Cardiac fibroblast (primary cell): ENCODE results near the gene CDC42EP4.

Experiments
- DNase-seq, 2 donors: peaks; one replicate each; pipeline versions ENCODE4 v3.0.0 to v3.0.0-alpha.2; 2010; ENCODE audit warnings: low read depth in 2 of 2
- H3K4me3 ChIP-seq, 2 donors: replicated peaks in 1 of 2; 1 replicate in 1 of 2; 2 replicates in 1 of 2; pipeline ENCODE4 v1.5.1; 2011; ENCODE audit warnings: low read depth in 2 of 2, low read length in 2 of 2, mild to moderate bottlenecking in 2 of 2, moderate library complexity in 1 of 2
- TF ChIP-seq, protein P1 (sequence below): IDR thresholded peaks from one replicate; pipeline ENCODE4 v1.5.1; 2011; ENCODE audit warnings: low read depth, mild to moderate bottlenecking, low read length, inconsistent platforms

Gene CDC42EP4

DNA sequence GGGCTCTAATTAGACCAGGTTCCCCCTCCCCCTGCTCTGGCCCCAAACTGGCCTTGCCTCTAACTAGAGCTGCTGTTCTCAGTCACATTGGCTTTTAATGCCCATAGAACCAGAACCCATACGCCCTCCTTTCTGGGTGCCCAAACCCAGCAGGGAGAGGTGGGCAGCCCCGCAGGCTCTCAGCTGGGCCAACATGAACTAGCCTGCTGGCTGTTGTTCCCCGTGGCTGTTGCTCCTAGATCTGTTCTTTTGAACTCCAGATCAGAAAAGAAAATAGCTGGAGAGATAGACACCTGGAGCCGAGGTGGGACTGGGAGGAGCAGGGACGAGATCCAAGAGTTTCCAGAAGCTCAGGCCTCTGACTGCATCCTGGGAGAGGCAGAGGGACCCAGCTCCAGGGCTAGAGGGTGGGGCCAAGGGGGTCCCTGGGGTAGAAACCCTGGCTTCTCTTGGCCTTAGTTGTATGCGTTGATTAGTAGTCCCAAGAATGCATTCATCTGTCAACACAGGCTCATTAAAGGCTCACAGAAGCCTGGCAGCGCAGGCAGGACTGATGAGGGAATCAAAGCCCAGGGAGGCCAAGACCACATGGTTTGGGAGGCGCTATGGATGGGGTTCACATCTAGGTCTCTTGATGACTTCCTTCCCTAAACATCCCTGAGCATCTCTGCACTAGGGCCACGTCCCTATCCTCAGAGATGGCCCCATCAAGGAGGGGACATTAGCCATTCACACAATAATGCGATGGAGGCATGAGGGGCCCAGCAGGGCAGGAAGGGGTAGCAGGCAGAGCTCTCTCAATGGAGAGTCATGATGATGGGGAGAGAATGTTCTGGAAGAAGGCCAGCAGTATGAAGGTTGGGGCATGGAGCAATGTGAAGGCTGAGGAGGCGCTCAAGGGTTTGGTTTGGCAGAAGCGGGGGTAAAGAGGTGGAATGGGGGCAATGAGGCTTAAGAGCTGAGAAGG, 48.8 kb downstream of the CDC42EP4 start:
- DNase-seq = peak in 1 of 2 donors; percentile 44

DNA sequence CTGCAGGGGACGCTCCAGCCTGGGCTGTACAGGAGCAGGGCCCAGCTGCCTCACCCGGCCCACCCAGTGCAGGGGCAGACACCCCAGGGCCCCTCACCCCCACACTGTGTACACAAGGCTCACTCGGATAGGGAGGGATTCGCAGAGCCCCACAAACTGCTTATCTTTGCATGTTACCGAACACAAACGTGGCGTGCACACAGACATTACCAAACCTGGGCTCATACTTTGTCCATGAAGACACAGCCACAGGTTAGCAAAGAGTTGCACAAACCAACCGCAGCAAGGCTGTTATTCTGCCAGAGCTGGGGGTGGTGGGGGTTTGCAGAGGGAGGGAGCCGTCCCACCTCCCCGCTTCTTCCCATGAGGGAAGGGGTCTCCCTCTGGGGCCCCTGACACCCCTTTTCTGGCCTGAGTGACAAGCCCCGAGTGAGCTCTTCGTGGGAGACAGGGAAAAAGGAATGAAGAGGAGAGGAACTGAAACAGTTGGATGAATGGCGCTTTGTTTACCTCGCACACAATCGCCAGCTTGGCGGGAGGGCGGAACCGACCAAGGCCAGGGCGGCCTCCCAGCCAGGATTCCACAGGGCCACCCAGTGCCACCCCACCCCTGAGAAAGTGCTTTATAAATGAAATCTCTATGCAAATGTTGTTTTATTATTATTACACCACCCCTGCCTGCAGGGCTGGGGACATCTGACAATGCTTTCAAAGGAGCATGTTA, 49.7 kb downstream of the CDC42EP4 start:
- TF ChIP-seq, protein P1, sequence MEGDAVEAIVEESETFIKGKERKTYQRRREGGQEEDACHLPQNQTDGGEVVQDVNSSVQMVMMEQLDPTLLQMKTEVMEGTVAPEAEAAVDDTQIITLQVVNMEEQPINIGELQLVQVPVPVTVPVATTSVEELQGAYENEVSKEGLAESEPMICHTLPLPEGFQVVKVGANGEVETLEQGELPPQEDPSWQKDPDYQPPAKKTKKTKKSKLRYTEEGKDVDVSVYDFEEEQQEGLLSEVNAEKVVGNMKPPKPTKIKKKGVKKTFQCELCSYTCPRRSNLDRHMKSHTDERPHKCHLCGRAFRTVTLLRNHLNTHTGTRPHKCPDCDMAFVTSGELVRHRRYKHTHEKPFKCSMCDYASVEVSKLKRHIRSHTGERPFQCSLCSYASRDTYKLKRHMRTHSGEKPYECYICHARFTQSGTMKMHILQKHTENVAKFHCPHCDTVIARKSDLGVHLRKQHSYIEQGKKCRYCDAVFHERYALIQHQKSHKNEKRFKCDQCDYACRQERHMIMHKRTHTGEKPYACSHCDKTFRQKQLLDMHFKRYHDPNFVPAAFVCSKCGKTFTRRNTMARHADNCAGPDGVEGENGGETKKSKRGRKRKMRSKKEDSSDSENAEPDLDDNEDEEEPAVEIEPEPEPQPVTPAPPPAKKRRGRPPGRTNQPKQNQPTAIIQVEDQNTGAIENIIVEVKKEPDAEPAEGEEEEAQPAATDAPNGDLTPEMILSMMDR = no peak
- no peak for DNase-seq
- H3K4me3 ChIP-seq = no peak overlapping the region

More for the DNA sequence above, 48.8 kb downstream of the CDC42EP4 start:
- no peak overlapping the region for H3K4me3 ChIP-seq
- TF ChIP-seq, protein P1 = no peak

DNA sequence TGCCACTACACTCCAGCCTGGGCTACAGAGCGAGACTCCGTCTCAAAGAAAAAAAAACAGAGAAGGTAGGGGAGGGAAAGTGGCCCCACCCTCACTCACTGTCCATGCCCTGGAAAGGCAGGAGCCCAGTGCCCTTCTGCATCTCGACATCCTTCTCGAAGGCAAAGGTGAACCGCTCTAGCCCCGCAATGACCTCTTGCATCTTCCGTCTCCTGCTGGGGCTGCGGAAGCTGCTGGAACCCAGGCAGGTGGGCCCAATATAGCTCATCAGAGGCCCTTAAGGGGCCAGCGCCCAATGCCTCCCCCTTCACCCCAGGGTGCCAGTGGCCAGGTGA, 50.2 kb downstream of the CDC42EP4 start, which contains the start of gene CPSF4L:
TSS of gene CPSF4L (minus strand) at position 264 of the 335 bp plus-strand sequence. CDS start at position 202, 62 bp downstream.
- no peak within 1 kb of the TSS for H3K4me3 ChIP-seq
- TF ChIP-seq, protein P1 = no peak

DNA sequence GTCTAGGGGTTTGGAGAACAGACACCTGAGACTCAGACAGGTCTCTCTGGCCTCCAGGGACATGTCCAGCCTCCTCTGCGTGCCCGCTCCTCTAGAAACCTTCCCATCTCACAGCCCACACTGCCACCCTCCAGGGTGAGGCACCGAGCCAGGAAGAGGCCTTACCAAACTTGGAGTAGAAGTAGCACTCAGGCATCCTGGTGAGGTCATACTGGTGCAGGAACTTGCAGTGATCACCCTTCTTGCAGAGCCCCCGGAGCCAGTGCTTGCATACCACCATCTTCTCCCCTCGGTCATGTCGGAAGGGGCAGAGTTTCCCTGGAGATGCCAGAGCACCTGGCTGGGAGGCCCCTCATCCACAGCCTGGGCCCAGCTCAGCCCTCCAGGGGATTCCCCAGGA, 54.3 kb downstream of the CDC42EP4 start:
- no peak for DNase-seq
- no peak overlapping the region for H3K4me3 ChIP-seq
- TF ChIP-seq, protein P1 = no peak

More for the DNA sequence above, 50.2 kb downstream of the CDC42EP4 start, which contains the start of gene CPSF4L:
- no peak for DNase-seq

DNA sequence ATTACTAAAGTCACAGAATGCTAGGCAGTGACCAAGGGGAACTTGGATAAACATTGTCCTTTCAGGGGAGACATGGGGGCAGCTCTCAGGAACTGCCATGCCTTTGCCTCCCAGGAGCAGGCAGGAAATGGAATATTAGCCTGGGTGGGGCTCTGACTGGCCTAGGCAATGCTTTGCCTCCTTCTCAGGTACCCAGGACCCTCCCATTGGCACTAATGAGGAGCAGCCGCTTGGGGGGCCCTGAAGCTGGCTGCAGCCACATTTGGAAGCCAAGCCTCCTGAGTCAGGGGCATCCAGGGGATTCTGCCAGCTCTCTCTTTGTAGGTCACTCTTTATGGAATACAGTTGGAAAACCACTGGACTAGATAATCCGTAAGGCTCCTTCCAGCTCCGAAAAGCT, 55.6 kb downstream of the CDC42EP4 start:
- DNase-seq = no peak
- TF ChIP-seq, protein P1 = no peak
- H3K4me3 ChIP-seq = no peak overlapping the region

DNA sequence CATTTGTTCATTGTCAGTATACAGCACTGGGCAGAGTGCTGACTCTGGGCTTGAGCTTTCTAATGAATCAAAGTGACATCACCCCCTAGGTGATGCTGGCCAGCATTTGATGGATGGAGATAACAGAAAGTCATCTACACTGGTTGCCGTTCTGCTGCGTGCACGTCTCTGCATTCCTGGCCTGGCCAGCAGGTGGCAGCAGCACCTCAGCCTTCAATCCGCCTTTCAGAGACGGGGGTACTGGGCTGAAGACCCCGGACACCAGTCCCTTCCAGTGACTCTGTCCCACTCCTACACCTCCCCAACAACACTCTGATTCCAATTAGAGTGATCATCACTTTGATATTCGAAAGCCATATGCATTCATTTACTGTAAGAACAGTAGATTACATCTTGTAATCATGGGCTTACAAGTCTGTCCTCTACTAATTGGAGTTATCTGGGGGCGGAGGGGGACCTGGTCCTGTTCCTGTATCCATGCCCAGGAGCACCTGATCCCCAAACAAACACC, 56.1 kb downstream of the CDC42EP4 start:
- TF ChIP-seq, protein P1 = peak; percentile 99
- H3K4me3 ChIP-seq = no peak overlapping the region
- DNase-seq = peak; percentile 35 to 61
